ENCODE data around the gene STMN3. TPM values are rescaled to one million over a fixed set of nuclear protein-coding genes. Genes with fewer than 3 reads are reported as not detected.
A peak's percentile ranks its signal among the peaks of the same experiment; 100 is the strongest.

Gene STMN3
- total RNA-seq, 1 experiment from 2014 or later: 36.6 TPM

DNA sequence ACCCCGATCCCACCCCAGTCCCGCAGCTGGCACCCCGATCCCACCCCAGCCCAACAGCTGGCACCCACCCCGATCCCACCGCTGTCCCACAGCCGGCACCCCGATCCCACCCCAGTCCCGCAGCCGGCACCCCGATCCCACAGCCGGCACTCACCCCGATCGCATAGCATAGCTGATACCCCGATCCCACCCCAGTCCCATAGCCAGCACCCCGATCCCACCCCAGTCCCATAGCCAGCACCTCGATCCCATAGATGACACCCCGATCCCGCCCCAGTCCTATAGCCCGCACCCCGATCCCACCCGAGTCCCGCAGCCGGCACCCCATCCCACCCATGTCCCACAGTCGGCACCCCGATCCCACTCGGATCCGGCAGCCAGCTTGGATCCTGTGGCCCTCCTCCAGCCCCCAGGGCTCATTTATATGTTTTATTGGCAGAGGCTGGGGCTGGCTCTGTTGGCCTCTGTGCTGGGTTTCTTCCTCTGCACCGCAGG, 25.4 kb downstream of the STMN3 start:
- H3K27ac ChIP-seq: no peak overlapping the region

DNA sequence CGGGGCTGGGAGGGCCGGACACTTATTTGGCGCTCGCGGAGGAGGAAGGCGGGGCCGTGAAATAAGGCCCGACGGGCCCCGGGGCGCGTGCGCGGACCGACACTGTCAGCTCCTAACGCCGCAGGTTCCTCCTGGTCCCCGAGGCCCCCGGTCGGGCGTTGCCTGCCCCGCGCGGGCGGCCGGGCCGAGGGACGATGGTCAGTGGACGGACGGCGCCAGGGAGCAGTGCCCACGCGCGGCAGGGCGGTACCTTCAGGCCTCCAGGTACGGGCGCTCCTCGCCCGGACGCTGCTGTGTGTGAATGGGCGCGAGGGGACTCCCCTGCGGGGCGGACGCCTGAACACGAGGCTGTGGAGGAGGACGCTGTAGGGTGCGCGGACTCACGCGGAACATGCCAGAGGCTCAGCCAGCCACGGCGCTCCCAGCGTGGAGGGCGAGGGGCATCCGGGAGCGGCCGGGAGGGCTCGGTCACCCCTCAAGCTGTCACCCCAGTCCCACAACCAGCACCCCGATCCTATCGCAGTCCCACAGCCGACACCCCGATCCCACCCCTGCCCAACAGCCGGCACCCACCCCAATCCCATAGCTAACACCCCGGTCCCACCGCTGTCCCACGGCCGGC, 26.0 kb downstream of the STMN3 start:
- Histone ChIP-seq H3K4me3 (peak overlapping the region; percentile 95), H3K4me1 (peaks cover 13% of the 10 kb centered on the region), H3K36me3 (no peaks in the 10 kb centered on the region), H3K27me3 (no peaks in the 10 kb centered on the region), H3K9me3 (replicated peaks) (no peaks in the 10 kb centered on the region), H3K27ac (peak overlapping the region; percentile 60)
- DNase-seq: peak; percentile 99 to 100

More for the DNA sequence above, 25.4 kb downstream of the STMN3 start:
- Histone ChIP-seq H3K4me3 (peak overlapping the region; percentile 95), H3K4me1 (peaks cover 13% of the 10 kb centered on the region), H3K27me3 (no peaks in the 10 kb centered on the region), H3K9me3 (replicated peaks) (no peaks in the 10 kb centered on the region), H3K36me3 (no peaks in the 10 kb centered on the region)
- DNase-seq: no peak

DNA sequence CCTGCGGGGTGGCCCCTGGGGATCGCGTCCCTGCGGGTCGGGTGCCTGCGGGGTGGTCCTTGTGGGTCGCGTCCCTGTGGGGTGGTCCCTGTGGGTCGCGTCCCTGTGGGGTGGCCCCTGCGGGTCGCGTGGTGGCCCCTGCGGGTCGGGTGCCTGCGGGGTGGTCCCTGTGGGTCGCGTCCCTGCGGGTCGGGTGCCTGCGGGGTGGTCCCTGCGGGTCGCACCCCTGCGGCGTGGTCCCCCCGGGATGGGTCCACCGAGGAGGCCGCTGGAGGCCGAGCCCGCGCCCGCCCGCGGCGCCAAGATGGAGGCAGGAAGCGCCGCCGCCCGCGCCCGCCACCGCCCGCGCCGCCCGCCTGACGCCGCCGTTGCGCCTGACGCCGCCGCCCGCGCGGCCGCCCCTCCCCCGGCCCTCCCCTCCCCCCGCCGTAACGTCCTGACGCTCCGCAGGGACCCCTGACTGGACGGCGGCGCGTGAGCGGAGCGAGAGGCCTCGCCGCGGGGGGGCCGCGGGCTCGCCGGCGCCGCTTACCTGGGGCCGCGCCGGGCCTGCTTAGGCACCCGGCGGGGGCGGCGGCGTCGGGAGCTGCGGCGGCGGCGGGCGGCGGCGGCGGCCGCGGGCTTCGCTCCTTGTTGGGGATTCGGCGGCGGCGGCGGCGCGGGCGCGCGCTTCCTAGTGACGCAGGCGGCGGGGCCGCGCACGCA, 26.6 kb downstream of the STMN3 start, which contains the start of gene GMEB2:
Gene GMEB2, minus strand, starts transcription at position 678 of the 705 bp plus-strand sequence. CDS start 7,704 bp downstream, outside the sequence.
- Histone ChIP-seq H3K27ac (peak within 1 kb of the TSS; percentile 95), H3K9me3 (replicated peaks) (no peaks in the 10 kb centered on the region), H3K4me1 (peaks cover 13% of the 10 kb centered on the region), H3K4me3 (peak within 1 kb of the TSS; percentile 95), H3K27me3 (no peaks in the 10 kb centered on the region), H3K36me3 (no peaks in the 10 kb centered on the region)
- peak; percentile 89 to 93 for DNase-seq

DNA sequence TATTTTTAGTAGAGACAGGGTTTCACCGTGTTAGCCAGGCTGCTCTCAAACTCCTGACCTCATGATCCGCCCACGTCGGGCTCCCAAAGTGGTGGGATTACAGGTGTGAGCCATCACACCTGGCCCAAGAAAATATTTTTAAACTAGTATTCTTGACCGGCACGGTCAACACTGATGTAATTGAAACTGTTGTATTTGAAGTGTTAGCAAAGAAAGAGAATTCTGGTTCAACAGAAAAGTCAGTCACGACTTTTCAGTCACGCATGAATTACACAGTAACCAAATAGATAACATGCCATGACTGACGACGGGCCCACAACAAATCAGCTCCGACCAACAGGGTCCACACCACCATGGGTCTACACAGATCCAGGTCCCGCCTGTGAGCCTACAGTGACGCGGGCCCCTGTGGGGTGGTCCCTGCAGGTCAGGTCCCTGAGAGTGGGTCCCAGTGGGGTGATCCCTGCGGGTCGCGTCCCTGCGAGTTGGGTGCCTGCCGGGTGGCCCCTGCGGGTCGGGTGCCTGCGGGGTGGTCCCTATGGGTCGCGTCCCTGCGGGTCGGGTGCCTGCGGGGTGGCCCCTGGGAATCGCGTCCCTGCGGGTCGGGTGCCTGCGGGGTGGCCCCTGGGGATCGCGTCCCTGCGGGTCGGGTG, 27.3 kb downstream of the STMN3 start:
- H3K27me3 ChIP-seq: no peaks in the 10 kb centered on the region
- peak overlapping the region; percentile 95 for H3K27ac ChIP-seq
- peak overlapping the region; percentile 95 for H3K4me3 ChIP-seq
- peak; percentile 81 for DNase-seq
- H3K4me1 ChIP-seq: peaks cover 13% of the 10 kb centered on the region
- H3K36me3 ChIP-seq: no peaks in the 10 kb centered on the region
- no peaks in the 10 kb centered on the region for H3K9me3 ChIP-seq (replicated peaks)

DNA sequence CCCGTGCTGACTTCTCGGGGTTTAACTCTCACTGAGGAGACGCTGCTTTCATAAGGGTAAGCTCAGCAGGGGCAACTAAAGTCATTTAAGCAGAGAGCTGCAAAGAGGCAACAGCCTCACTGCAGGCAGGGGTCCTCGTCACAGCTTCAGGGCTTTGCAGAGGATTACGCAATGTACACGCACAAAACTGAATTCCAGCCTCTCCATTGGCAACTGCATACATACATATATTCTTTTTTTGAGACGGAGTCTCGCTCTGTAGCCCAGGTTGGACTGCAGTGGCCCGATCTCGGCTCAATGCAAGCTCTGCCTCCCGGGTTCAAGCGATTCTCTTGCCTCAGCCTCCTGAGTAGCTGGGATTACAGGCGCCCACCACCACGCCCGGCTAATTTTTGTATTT, 28.7 kb downstream of the STMN3 start:
- H3K4me1 ChIP-seq: peaks cover 9% of the 10 kb centered on the region
- no peaks in the 10 kb centered on the region for H3K9me3 ChIP-seq (replicated peaks)
- H3K27ac ChIP-seq: no peak overlapping the region
- DNase-seq: peak in 1 of 2 experiments; percentile 44
- no peaks in the 10 kb centered on the region for H3K27me3 ChIP-seq
- H3K36me3 ChIP-seq: no peaks in the 10 kb centered on the region
- no peak overlapping the region for H3K4me3 ChIP-seq

DNA sequence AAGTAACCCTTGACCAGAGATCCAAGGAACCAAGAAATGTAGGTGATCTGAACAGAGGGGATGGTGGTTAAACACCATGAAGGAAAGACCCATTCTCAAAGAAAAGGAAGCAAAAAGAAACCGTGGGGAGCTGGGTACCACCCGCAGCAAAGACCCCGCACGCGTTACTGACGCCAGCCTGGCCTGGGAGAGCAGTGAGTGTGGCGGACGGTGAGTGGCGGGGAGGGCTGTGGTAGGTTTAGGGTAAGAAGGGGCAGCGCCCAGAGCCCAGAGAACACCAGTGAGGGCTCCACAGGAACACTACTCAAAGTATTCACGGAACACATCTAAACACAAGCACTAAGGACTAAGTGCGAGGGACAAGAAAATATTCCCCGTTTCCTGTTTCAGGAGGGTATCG, 30.5 kb downstream of the STMN3 start:
- Histone ChIP-seq H3K36me3 (peaks cover 9% of the 10 kb centered on the region), H3K4me3 (no peak overlapping the region), H3K27me3 (no peaks in the 10 kb centered on the region), H3K4me1 (peaks cover 4% of the 10 kb centered on the region), H3K9me3 (replicated peaks) (no peaks in the 10 kb centered on the region), H3K27ac (no peak overlapping the region)
- DNase-seq: no peak

DNA sequence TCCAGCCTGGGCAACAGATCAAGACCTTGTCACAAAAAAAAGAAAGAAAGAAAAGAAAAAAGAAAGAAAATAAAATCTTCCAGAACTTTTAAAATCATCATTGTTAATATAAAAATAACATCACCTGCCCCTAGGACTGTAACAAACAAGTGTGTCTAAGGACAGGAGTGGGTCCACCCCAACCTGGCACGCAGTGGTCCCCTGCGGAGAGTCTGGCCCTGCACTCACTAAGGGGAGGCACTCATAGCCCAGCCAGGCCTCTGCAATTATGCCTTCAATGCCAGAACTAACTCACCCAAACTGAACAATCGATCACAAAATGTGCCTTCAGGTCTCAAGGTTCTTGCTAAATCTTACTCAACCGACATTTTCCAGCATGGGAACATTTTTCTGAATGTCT, 31.1 kb downstream of the STMN3 start:
- no peak for DNase-seq
- Histone ChIP-seq H3K4me1 (peaks cover 4% of the 10 kb centered on the region), H3K27ac (no peak overlapping the region), H3K27me3 (no peaks in the 10 kb centered on the region), H3K4me3 (no peak overlapping the region), H3K36me3 (peaks cover 13% of the 10 kb centered on the region), H3K9me3 (replicated peaks) (no peaks in the 10 kb centered on the region)

DNA sequence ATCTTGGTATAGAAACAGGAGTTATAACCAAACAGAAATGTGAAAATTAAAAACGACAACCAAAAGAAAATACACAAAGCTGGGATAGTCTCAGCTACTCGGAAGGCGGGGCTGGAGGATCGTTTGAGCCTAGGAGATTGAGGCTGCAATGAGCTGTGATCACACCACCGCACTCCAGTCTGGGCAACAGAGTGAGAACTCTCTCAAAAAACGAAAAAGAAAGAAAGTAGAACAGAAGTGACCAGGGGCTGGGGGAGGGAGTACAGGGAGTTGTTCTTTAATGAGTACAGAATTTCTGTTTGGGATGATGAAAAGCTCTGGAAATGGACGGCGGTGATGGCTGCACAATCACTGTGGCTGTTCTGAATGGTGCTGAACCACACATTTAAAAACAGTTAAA, 32.2 kb downstream of the STMN3 start:
- no peak overlapping the region for H3K4me3 ChIP-seq
- H3K4me1 ChIP-seq: peaks cover 4% of the 10 kb centered on the region
- no peak overlapping the region for H3K27ac ChIP-seq
- H3K9me3 ChIP-seq (replicated peaks): no peaks in the 10 kb centered on the region
- H3K27me3 ChIP-seq: no peaks in the 10 kb centered on the region
- DNase-seq: no peak
- H3K36me3 ChIP-seq: peaks cover 16% of the 10 kb centered on the region

DNA sequence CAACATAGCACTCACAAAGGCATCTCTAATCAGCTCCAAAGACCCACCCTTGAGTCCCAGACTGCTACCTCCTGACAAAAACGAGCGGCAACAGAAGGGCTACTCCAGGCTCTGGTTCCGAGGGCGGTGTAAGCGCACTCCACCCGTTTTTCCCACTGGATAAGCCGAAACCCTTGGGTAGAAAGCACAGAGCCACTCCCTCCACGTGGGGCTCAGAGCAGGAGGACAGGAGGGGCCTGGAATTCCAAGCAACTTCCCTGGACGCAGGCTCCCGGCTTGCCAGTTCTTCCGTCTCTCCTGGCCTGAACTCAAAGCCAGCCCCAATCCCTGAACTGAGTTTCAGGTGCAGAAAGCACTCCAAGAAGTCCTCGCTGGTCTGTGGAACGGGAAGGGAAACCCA, 33.7 kb downstream of the STMN3 start:
- Histone ChIP-seq H3K4me1 (no peaks in the 10 kb centered on the region), H3K4me3 (no peak overlapping the region), H3K36me3 (peaks cover 25% of the 10 kb centered on the region), H3K9me3 (replicated peaks) (no peaks in the 10 kb centered on the region), H3K27me3 (no peaks in the 10 kb centered on the region), H3K27ac (no peak overlapping the region)
- DNase-seq: no peak

DNA sequence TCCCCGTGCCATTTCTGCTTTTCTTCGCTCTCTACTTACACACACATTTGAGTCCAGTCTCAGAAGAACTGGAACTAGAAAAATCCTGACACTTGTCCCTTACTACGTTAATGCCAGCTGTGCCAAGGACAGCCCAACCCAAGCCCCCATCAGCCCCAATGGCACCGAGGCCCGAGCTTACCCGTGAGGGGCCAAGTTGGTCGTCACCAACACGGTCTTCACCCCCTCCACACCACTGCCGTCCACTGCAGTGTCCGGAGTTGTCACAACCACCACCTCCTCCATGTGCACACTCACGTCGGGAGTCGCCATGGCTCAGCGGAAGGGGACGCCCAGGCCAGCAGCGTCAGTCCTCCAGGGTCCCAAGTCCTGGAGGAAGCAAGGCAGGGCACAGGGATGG, 34.1 kb downstream of the STMN3 start:
- H3K4me1 ChIP-seq: no peaks in the 10 kb centered on the region
- DNase-seq: no peak

DNA sequence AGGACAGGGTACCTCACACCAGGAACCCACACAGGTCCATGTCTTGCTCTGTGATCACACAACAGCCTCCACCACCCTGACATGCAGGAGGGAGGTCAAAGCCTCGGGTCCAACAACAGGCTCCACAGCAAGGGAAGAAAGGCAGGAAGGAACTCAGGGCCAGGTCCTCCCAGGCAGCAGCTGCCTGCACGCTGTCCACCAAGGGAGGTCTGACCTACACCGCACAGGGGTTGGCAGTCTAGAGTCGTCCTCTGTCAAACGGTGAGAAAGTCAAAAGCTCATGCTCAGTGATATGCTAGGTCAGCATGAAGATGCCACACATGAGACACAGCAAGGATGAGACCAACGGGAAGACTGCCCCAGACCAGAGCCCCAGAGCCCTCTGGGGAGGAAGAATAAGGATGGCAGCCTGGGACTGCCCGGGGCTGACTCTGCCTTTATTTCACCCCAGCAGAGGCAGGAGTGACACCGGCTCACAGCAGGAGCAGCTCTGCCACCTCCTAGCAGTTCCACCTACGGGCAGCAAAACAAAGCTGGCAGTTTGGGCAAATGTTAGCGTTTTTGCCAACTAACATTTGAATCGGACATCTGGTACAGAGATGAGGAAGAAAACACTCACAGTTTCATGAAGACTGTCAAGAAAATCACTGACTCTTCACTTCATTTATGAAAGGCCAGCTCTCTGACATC, 34.8 kb downstream of the STMN3 start:
- Histone ChIP-seq H3K27ac (no peak overlapping the region), H3K4me1 (no peaks in the 10 kb centered on the region), H3K36me3 (peaks cover 29% of the 10 kb centered on the region), H3K27me3 (no peaks in the 10 kb centered on the region), H3K4me3 (no peak overlapping the region), H3K9me3 (replicated peaks) (no peaks in the 10 kb centered on the region)
- no peak for DNase-seq

More for the DNA sequence above, 34.1 kb downstream of the STMN3 start:
- Histone ChIP-seq H3K9me3 (replicated peaks) (no peaks in the 10 kb centered on the region), H3K27me3 (no peaks in the 10 kb centered on the region), H3K4me3 (no peak overlapping the region), H3K36me3 (peaks cover 26% of the 10 kb centered on the region), H3K27ac (no peak overlapping the region)

DNA sequence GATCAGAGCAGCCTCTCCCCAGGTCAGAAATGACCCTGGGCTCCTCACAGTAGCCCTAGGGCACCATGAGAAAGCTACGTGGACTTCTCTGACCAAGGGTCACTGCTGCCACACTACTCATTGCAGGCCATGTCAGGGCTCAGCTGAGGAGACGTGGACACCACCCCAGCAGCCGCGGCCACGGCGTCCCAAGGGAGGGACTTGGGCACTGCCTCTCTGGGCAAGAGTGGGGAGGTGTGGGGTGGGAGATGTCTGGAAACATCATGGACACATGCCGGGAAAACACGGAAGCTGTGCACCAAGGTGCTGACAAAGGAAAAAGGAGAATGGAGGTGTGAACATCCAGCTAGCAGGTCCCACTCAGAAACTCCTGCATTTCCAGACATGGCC, 35.4 kb downstream of the STMN3 start:
- no peaks in the 10 kb centered on the region for H3K9me3 ChIP-seq (replicated peaks)
- H3K27ac ChIP-seq: no peak overlapping the region
- peaks cover 29% of the 10 kb centered on the region for H3K36me3 ChIP-seq
- H3K4me1 ChIP-seq: no peaks in the 10 kb centered on the region; the same call in 1 of the 2 replicates
- no peak overlapping the region for H3K4me3 ChIP-seq
- H3K27me3 ChIP-seq: no peaks in the 10 kb centered on the region
- DNase-seq: no peak

DNA sequence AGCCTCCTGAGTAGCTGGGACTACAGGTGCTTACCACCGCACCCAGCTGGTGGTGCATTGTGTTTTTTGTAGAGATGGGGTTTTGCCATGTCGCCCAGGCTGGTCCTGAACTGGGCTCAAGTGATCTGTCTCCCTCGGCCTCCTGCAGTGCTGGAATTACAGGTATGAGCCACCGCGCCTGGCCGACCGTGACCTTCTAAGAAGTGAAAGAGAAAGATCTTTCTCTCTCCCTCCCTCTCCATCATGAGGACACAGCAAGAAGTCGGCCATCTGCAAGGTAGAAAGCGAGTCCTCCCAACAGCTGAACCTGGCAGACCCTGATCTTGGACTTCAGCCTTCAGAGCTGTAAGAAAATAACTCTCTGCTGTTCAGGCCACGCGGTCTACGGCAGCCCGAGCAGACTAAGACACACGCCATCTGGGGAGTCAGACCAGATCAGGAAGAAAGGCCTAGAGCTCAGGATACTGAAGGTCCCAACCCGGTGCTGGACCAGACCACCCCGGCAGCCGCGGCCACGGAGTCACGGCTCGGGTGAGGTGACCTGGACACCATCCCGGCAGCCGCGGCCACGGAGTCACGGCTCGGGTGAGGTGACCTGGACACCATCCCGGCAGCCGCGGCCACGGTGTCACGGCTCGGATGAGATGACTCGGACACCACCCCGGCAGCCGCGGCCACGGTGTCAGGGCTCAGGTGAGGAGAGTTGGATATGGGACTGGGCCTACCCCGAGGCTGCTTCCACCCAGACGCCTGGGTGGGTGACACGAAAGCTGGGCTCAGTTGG, 35.9 kb downstream of the STMN3 start:
- no peak for DNase-seq
- H3K4me1 ChIP-seq: no peaks in the 10 kb centered on the region; the same call in 1 of the 2 replicates

More for the DNA sequence above, 35.9 kb downstream of the STMN3 start:
- Histone ChIP-seq H3K27me3 (no peaks in the 10 kb centered on the region), H3K9me3 (replicated peaks) (no peaks in the 10 kb centered on the region), H3K36me3 (peaks cover 29% of the 10 kb centered on the region), H3K4me3 (no peak overlapping the region), H3K27ac (no peak overlapping the region)
